VCaP (cell line): Measurements from ENCODE around the gene ZMYM4.

Experiments used
- H3K27ac ChIP-seq: fragments of 450-650 bp; 2 replicates; pipeline ENCODE4 v1.5.1; 2017
- CTCF ChIP-seq: fragments of 450-650 bp; conservative IDR thresholded peaks from 2 replicates; pipeline ENCODE4 v1.5.1; 2017; ENCODE audit warnings: mild to moderate bottlenecking, moderate library complexity

ZMYM4 gene

DNA sequence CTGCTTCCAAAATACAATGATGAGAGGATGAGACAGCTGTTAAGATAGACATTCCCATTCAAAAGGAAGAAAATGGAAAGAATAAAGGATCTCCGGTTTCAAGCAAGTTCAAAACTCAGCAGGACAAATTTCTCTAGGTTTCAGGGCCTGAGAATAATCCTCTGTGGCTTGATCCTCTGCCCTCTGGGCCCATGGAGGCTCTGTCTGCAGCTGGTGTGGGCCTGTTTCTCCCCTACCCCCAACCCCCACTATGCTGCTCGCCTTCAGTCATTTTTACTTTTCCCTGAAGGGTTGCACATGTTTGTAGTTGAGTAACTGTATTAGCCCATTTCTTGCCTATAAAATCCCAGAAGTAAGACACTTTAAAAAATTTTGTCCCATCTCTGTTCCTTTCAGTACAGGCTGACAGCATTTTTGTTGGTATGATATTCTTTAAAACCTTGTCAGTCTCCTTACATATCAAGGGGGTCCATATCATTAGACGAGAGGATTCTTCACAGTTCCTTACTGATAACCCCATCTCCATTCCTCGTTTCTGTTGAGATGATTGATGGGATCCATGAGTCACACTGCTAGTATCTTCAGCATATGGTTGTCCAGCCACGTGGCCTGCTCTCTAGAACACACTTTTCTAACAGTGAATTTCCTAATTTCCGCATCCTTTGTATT lies 10.5 kb downstream of the ZMYM4 start:
- no peak for TF ChIP-seq CTCF
- no peak overlapping the region for H3K27ac ChIP-seq

GRCh38 chr1:35279555-35279904 lies 11.0 kb downstream of the ZMYM4 start:
- no peak for TF ChIP-seq CTCF
- no peak overlapping the region for H3K27ac ChIP-seq

DNA sequence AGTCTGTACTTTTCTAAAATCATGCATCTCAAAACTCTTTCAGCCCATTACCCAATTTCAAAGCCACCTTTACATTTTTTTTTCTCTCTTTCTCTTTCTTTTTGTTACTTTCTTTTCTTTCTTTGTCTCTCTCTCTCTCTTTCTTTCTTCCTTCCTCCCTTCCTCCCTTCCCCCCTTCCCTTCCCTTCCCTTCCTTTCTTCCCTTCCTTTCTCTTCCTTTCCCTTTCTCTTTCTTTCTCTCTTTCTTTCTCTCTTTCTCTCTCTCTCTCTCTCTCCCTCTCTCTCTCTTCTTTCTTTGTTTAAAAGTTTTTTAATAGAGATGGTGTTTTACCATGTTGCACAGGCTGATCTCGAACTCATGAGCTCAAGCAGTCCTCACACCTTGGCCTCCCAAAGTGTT lies 11.5 kb downstream of the ZMYM4 start:
- TF ChIP-seq CTCF, result no peak
- no peak overlapping the region for H3K27ac ChIP-seq

GRCh38 chr1:35281565-35281964 lies 13.1 kb downstream of the ZMYM4 start:
- no peak overlapping the region for H3K27ac ChIP-seq
- no peak for TF ChIP-seq CTCF

GRCh38 chr1:35282172-35282571 lies 13.7 kb downstream of the ZMYM4 start:
- no peak overlapping the region for H3K27ac ChIP-seq
- no peak for TF ChIP-seq CTCF

- no peak overlapping the region for H3K27ac ChIP-seq
- TF ChIP-seq CTCF, result no peak
Measured at GRCh38 chr1:35284852-35285251, 16.3 kb downstream of the ZMYM4 start.

DNA sequence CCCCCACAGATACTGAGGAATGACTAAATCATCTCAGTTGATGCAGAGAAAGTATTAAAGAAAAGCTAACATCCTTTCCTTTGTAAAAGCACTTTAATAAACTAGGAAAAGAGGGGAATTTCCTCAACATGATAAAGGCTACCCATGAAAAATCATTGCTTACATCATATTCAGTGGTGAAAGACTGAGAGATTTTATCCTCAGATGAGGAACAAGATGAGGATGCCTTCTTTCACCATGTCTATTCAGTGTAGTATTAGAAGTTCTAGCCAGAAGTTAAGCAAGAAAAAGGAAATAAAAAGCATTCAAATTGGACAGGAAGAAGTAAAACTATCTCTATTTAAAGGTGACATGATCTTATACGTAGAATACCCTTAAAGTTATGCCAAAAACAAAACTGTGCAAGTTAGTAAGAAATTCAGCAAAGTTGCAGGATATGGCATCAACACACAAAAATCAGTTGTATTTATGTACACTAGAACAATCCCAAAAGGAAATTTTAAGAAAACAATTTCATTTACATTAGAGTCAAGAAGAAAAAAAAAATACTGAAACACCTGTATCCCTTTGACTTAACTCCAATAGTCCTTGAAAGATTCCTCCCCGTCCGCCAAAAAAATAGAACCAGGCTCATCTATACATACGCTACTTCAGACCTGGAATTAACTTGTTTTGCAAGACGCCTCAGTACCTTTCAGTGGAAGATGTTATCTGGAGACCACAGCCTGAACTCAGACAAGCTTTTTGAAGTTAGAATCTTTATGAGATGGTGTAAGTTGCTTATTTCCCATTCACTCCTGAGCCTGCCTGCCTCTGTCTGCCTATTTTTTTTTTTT lies 17.5 kb downstream of the ZMYM4 start:
- no peak for TF ChIP-seq CTCF
- H3K27ac ChIP-seq, result no peak overlapping the region
